Neural cell (in vitro differentiated cells): ENCODE measurements around the gene TNFSF12.
"Not testable (repeated sequence)": the region's sequence is repeated elsewhere in the genome, so short reads cannot be mapped to it uniquely, and the experiment has no call there.

Source experiments
- POLR2AphosphoS5 ChIP-seq: IDR thresholded peaks from 2 replicates; pipeline ENCODE4 v1.6.1; 2012
- REST ChIP-seq: IDR thresholded peaks from 2 replicates; pipeline ENCODE4 v1.6.1; 2012; ENCODE audit warnings: borderline replicate concordance
- TF ChIP-seq, protein P1 (sequence below): fragments of 450-650 bp; IDR thresholded peaks from 2 replicates; pipeline ENCODE4 v1.5.1; 2014; ENCODE audit warnings: antibody characterized with exemption, mild to moderate bottlenecking, moderate library complexity; ENCODE audit not compliant: poor library complexity, severe bottlenecking

DNA sequence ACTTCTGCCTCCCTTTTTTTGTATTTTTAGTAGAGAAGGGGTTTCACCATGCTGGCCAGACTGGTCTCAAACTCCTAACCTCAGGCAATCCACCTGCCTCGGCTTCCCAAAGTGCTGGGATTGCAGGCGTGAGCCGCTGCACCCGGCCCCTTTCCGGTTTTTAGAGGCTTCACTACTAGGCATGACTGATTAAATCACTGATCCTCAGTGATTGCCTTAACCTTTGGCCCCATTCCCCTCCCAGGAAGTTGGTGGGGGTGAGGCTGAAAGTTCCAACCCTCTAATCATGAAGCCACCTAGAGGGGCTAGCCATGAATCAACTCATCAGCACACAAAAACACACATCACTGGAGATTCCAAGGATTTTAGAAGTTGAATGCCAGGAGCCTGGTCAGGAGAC lies 48.7 kb downstream of the TNFSF12 start:
- TF ChIP-seq, protein P1, sequence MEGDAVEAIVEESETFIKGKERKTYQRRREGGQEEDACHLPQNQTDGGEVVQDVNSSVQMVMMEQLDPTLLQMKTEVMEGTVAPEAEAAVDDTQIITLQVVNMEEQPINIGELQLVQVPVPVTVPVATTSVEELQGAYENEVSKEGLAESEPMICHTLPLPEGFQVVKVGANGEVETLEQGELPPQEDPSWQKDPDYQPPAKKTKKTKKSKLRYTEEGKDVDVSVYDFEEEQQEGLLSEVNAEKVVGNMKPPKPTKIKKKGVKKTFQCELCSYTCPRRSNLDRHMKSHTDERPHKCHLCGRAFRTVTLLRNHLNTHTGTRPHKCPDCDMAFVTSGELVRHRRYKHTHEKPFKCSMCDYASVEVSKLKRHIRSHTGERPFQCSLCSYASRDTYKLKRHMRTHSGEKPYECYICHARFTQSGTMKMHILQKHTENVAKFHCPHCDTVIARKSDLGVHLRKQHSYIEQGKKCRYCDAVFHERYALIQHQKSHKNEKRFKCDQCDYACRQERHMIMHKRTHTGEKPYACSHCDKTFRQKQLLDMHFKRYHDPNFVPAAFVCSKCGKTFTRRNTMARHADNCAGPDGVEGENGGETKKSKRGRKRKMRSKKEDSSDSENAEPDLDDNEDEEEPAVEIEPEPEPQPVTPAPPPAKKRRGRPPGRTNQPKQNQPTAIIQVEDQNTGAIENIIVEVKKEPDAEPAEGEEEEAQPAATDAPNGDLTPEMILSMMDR: not testable (repeated sequence)
- not testable (repeated sequence) for TF ChIP-seq POLR2AphosphoS5, REST
